GM21723 (cell line): Measurements from ENCODE around the gene GCH1.
"Not testable (repeated sequence)": the region's sequence is repeated elsewhere in the genome, so short reads cannot be mapped to it uniquely, and the experiment has no call there.

Experiments
- ATAC-seq: cut with Tn5 transposase; IDR thresholded peaks from one replicate; pipeline ENCODE4 v1.9.1; 2021; ENCODE audit warnings: mild to moderate bottlenecking, moderate library complexity; ENCODE audit not compliant: unreplicated experiment

The GCH1 gene

GRCh38 chr14:54870154-54871090, 32.2 kb downstream of the GCH1 start:
- not testable (repeated sequence) for ATAC-seq

GRCh38 chr14:54867011-54867410, 35.6 kb downstream of the GCH1 start:
- ATAC-seq = no peak

- no peak for ATAC-seq
Measured at GRCh38 chr14:54866588-54866987, 36.0 kb downstream of the GCH1 start.

- ATAC-seq = no peak
Measured at GRCh38 chr14:54864526-54864925, 38.1 kb downstream of the GCH1 start.

GRCh38 chr14:54857830-54858269, 44.8 kb downstream of the GCH1 start:
- ATAC-seq = peak; percentile 80

- ATAC-seq = no peak
Measured at GRCh38 chr14:54856152-54856551, 46.5 kb downstream of the GCH1 start.

GRCh38 chr14:54854181-54854580, 48.4 kb downstream of the GCH1 start:
- peak; percentile 71 for ATAC-seq

- ATAC-seq = no peak
Measured at GRCh38 chr14:54853339-54853738, 49.3 kb downstream of the GCH1 start.

- ATAC-seq = no peak
Measured at GRCh38 chr14:54852215-54852614, 50.4 kb downstream of the GCH1 start.

- no peak for ATAC-seq
Measured at GRCh38 chr14:54848910-54849309, 53.7 kb downstream of the GCH1 start.

- ATAC-seq = no peak
Measured at GRCh38 chr14:54845641-54846040, 57.0 kb downstream of the GCH1 start.

GRCh38 chr14:54844479-54844878, 58.1 kb downstream of the GCH1 start:
- ATAC-seq = no peak

- ATAC-seq = no peak
Measured at GRCh38 chr14:54840798-54841197, 61.8 kb downstream of the GCH1 start.

GRCh38 chr14:54840336-54840735, 62.3 kb downstream of the GCH1 start:
- no peak for ATAC-seq

GRCh38 chr14:54839701-54840119, 62.9 kb downstream of the GCH1 start:
- ATAC-seq = no peak

GRCh38 chr14:54838931-54839512, 63.6 kb downstream of the GCH1 start:
- ATAC-seq = no peak

- ATAC-seq = no peak
Measured at GRCh38 chr14:54837508-54838149, 65.0 kb downstream of the GCH1 start.

GRCh38 chr14:54836231-54836630, 66.4 kb downstream of the GCH1 start:
- ATAC-seq = no peak

GRCh38 chr14:54834727-54835126, 67.9 kb downstream of the GCH1 start:
- ATAC-seq = no peak

- ATAC-seq = no peak
Measured at GRCh38 chr14:54834081-54834480, 68.5 kb downstream of the GCH1 start.

GRCh38 chr14:54830650-54831049, 72.0 kb downstream of the GCH1 start:
- ATAC-seq = no peak
